HG02852 (cell line): ENCODE data around the gene ATP8B3.

Source experiments
- ATAC-seq: cut with Tn5 transposase; IDR thresholded peaks from one replicate; pipeline ENCODE4 v1.9.1; 2021; ENCODE audit warnings: mild to moderate bottlenecking, moderate library complexity; ENCODE audit not compliant: unreplicated experiment

ATP8B3 gene

DNA sequence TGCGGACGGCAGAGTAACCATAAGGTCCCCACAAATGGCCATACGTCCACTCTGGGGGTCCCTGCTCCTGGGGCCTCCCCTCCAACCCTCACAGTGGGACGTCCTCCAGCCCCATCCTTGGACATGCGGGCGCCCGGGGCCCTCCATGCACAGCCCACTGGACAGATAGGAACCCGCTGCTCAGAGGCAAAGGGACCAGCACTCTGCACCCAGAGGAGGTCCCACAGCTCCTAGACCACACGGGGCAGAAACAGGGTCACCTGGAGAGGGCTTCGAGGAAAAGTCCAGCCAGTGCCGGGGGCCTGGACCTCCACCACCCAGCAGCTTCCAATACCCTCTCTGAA lies 25.1 kb upstream of the ATP8B3 start:
- ATAC-seq = no peak

DNA sequence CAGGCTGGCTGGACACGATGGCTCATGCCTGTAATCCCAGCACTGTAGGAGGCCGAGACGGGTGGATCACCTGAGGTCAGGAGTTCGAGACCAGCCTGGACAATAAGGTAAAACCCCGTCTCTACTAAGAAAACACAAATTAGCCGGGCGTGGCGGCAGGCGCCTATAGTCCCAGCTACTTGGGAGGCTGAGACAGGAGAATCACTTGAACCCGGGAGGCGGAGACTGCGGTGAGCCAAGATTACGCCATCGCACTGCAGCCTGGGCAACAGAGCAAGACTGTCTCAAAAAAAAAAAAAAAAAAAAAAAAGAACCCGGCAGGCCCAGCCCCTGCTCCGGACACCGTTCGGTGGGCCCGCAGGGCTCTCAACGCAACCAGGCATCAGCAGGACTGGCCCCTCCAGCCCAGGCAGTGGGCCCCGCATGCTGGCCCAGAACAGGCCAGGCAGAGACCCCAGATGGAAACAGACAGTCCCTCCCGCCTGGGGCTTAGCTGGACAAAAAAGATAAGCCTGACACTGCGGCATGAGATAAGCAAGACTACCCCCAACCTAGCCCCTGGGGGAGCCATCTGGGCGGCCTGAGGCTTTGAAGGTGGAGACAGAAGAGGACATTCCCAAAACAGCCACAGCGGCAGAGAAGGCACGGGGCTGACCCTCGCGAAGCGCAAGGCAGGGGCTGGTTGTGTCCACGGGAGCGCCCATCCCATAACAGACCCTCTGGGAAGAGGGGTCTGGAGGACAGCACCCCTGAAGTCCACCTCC lies 24.6 kb upstream of the ATP8B3 start:
- no peak for ATAC-seq

DNA sequence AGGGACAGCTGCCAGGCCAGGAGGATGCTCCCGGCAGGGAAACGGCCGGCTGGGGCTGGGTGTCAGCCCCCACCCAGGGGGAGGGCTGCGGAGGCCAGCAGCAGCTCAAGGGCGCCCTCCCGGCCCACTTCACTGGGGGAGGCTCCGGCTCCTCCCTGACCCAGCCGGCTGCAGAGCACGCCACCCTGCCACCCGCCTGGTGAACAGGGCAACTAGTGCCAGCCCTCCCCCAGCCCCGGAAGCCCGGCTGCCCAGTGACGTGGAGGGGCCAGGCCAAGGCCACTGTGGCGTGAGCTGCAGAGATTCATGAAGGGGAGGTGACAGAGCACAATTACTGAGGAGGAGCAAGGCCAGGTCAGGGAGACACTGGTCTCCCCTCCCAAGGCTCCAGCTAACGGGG lies 21.5 kb upstream of the ATP8B3 start:
- ATAC-seq = no peak

DNA sequence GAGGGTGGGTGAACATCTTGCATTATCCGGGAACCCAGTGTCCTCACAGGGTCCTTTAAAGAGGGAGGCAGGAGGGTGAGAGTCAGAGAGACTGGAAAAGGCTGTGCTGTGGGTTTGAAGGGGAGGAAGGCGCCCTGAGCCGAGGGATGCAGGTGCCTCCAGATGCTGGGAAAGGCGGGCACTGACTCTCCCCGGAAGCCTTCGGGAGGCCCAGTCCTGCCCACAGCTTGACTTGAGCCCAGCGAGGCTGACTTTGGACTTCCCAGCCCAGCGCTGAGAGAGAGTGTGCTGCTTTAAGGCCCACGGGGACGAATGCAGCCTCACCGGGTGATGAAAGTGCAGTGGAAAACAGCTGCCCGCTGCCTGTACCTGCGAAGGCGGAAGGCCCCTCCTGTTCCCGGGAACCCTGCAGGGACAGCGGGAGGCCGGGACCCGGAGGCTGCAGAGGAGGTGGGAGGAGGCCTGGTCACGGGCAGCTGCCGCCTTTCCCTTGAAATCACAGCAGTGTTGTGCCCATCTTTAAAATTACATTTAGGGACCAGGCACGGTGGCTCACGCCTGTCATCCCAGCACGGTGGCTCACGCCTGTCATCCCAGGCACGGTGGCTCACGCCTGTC lies 20.1 kb upstream of the ATP8B3 start:
- no peak for ATAC-seq

GRCh38 chr19:1830978-1831377 lies 18.9 kb upstream of the ATP8B3 start:
- no peak for ATAC-seq

GRCh38 chr19:1830568-1830967 lies 18.5 kb upstream of the ATP8B3 start:
- ATAC-seq = no peak

DNA sequence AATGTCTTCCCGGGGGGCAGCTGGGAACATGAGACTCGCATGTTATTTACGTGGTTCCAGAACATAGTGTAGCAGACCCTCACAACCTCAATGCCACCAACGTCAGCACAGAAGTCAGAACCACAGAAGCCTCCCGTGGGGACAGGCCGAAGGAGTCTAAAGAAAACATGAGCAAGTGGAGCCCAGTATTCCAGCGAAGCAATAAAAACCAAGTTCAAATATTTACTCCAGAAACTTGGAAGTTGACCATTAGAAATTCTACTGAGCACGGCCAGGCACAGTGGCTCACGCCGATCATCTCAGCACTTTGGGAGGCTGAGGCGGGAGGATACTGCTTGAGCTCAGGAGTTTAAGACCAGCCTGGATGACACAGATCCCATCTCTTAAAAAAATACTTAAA lies 17.9 kb upstream of the ATP8B3 start:
- ATAC-seq = no peak

DNA sequence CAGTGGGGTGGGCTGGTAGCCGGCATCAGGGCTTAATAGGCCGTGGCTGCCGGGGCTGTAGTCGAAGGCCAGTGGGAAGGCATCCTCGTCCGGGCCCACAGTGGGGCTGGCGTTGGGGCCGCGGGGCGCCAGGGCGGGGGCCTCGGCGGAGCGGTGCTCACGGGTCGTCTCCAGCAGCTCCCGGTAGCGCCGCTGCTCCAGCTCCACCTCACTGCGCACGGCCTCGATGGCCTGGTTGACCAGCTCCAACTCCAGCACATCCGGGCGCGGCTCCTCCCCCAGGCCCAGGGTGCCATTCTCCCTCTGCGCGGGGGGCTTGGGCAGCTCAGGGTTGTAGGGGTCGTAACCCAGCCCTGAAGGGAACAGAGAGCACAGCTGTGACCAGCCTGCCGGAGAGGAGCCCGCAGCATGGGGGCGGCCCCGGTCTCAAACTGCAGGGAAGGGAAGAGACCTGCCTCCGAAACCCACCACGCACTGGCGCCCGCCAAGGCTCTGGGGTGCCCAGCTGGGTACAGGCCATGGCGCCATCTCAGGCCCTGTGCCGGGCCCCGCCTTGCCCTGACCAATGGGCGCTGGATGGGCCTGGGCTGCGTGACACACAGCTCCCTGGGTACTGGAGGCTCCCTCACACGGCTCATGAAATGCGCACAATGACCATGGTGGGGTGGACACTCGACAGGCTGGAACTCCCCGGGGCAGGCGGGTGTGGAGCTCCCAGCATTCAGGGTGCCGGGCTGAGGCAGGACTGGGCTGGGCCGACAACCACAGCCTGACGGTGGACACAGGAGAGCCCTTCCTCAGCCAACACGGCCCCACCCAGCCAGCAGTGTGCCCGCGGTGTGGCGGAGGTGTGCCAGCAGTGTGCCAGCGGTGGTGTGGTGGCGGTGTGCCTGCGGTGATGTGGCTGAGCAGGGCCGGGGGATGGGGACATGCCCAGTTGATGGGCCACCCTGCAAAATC lies 16.5 kb upstream of the ATP8B3 start:
- no peak for ATAC-seq

DNA sequence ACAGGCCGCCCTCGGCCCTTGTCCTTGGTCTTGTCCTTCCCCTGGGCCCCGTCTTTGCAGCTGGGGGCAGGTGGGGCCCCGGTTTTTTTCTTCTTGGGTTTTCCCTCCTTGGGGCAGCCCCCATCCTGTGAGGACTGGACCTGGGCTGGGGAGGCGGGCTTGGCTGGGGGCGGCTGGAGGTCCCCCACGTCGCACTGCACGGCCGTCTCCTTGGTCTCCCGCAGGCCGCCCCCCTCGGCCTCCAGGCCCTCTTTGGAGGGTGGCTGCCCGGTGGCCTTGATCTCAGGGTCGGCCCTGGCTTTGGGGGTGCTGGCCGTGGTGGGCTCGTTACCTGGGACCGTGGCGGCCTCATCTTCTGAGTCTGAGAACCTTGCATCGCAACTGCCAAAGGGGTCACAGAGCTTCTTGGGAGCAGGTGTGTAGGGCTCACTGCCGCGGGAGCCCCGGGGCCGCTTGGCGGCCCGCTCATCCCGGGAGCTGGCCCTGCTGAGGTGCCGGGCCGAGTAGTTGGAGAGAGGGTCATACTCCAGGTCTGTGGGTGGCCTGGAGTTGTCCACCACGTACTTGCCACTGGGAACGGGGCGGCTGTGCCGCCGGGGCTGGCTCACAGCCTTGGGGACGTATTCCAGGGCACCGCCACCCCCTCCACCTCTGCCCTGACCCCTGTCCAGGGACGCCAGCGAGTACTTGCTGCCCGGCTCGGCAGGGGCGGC lies 15.6 kb upstream of the ATP8B3 start:
- no peak for ATAC-seq

DNA sequence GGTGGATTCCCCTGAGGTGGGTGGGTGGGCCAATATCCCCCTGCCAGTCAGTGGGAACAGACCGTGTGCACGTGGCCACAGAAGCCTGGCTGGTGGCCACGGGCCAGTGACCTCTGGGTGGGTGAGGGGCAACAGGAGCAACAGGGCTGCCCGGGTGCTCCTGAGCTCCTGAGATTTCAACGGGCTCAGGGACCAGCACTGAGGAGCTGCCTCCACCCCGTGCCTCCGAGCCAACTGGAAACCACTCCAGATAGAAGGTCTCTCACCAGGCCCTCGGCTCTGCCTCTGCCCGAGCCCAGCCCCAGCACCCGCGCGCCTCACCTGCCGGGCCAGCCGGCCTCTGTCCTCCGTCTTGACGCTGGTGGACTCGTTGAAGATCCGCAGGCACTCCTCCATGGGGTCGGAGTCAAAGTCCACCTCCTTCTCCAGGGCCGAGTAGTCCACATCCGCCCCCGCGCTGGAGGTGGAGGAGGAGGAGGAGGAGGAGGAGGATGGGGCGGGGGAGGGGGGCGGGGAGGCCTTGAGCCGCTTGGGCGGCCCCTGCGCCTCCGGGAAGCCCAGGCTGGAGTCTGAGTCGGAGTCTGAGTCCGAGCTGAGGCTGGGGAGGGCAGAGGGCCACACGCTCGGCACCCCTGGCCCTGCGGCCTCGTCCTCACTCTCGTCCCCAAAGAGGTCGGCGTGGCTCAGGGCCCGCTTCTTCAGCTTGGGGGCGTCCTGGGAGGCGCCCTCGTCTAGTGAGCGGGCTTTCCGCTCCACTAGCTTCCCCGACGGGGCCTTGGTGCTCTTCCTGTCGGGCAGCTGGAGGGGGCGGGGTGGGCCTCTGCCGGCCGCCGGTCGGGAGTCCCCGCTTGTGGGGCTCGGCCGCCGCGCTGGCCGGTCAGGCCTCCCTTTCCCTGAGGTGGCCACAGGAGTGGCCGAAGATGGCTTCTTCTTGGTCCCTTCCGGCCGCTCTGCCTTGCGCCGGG lies 14.8 kb upstream of the ATP8B3 start:
- no peak for ATAC-seq

GRCh38 chr19:1825909-1826556 lies 14.0 kb upstream of the ATP8B3 start:
- no peak for ATAC-seq

GRCh38 chr19:1824252-1824622 lies 12.2 kb upstream of the ATP8B3 start:
- no peak for ATAC-seq

- no peak for ATAC-seq
Observed at GRCh38 chr19:1823539-1824251, 11.6 kb upstream of the ATP8B3 start.

DNA sequence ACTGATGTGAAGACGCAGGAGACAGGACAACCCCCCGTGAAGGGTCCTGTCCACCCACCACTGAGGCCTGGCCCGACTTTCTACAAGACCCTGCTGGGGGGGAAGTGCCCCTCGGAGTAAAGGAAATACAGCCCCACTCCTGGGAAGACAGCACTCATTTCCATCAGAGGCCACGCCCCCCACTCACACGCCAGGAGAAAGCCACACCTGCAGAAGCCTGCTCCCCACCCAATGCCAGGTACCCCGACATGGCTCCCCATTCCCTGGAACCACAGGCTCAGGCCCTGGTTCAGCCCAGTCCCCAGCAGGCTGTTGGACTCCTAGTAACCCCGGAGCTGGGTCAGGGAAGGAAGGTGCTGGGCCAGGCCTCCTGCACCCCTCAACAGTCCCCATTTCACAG lies 10.9 kb upstream of the ATP8B3 start:
- ATAC-seq = no peak

- ATAC-seq = no peak
Observed at GRCh38 chr19:1822210-1822609, 10.1 kb upstream of the ATP8B3 start.

DNA sequence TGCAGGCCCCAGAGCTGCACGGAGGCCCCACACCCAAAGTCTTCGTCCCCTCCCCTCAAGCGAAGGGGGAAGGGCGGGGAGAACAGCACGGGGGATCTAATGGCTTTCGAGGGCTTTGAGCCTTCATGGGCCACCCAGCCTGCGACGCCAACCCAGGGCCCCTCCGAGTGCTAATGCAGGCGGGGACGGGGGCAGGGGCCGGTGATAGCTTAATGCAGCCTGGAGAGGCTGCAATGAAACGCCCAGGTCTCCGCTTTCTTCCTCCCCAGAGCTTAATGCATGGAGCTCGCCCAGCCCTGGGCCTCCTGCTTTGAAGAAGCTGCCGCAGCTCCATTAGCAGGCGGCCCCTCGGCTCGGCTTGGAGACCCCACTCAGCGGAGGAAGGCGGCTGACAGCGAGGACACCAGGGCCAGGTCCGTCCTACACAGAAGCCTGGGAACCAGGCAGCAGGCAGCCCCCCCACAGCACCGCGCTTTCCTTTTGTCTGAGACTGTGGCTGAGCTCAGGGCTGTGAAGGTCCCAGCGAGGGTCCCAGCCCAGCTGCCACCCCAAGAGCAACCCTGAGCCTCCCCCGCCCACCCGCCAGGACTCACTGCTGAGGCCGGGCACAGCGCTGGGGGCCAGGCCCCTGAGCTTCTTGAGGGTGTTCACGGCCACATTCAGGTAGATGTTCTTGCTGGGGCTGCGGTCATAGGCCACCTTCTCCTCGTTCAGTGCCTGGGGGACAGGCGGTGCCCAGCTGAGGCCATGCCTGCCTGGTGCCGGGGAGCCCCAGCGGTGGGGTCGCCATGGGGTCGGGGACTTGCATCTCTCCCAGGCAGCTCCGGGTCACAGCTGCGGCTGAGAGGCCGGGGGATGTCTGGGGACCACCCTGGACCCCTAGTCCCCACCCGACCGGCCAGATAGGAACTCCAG lies 7.5 kb upstream of the ATP8B3 start:
- no peak for ATAC-seq

- no peak for ATAC-seq
Observed at GRCh38 chr19:1818549-1819195, 6.6 kb upstream of the ATP8B3 start.
